NCI-H345 treated with DMSO at 0.1 percent for 48 hours (cell line): Measurements from ENCODE around the gene CASK.
"Not testable (repeated sequence)": the region's sequence is repeated elsewhere in the genome, so short reads cannot be mapped to it uniquely, and the experiment has no call there.

ENCODE experiments used
- DNase-seq: peaks from one replicate; lab custom pipeline; 2025; ENCODE audit not compliant: unreplicated experiment; lab: John Stamatoyannopoulos, UW

The CASK gene

GRCh38 chrX:41522081-41522480 is 401.3 kb downstream of the CASK start:
- no peak for DNase-seq

GRCh38 chrX:41519468-41519867 is 403.9 kb downstream of the CASK start:
- no peak for DNase-seq

- no peak for DNase-seq
These were observed 404.5 kb downstream of the CASK start for GRCh38 chrX:41518841-41519220.

- no peak for DNase-seq
These were observed 405.1 kb downstream of the CASK start for GRCh38 chrX:41518127-41518840.

- no peak for DNase-seq
These were observed 406.2 kb downstream of the CASK start for GRCh38 chrX:41516999-41517765.

GRCh38 chrX:41516456-41516855 is 406.9 kb downstream of the CASK start:
- no peak for DNase-seq

GRCh38 chrX:41515376-41515775 is 408.0 kb downstream of the CASK start:
- no peak for DNase-seq

GRCh38 chrX:41514179-41514578 is 409.2 kb downstream of the CASK start:
- no peak for DNase-seq

GRCh38 chrX:41512853-41513252 is 410.5 kb downstream of the CASK start:
- not testable (repeated sequence) for DNase-seq

GRCh38 chrX:41512394-41512793 is 411.0 kb downstream of the CASK start:
- DNase-seq, result no peak

GRCh38 chrX:41507919-41508318 is 415.4 kb downstream of the CASK start:
- no peak for DNase-seq

- no peak for DNase-seq
These were observed 421.4 kb downstream of the CASK start for GRCh38 chrX:41502004-41502403.

GRCh38 chrX:41499984-41500383 is 423.4 kb downstream of the CASK start:
- DNase-seq, result no peak

- no peak for DNase-seq
These were observed 424.2 kb downstream of the CASK start for GRCh38 chrX:41499195-41499594.

GRCh38 chrX:41491267-41492004 is 431.9 kb downstream of the CASK start:
- DNase-seq, result no peak

- no peak for DNase-seq
These were observed 432.9 kb downstream of the CASK start for GRCh38 chrX:41490446-41490845.

GRCh38 chrX:41482154-41482850 is 441.1 kb downstream of the CASK start:
- DNase-seq, result no peak

GRCh38 chrX:41481264-41482109 is 441.9 kb downstream of the CASK start:
- DNase-seq, result no peak

GRCh38 chrX:41480508-41481260 is 442.7 kb downstream of the CASK start:
- DNase-seq, result no peak
